NOMO-1 treated with dmso at 0.1 percent for 144 hours (cell line): ENCODE data around the gene WDR5.

Source experiments
- DNase-seq: peaks from one replicate; lab custom pipeline; 2025; ENCODE audit not compliant: unreplicated experiment; lab: John Stamatoyannopoulos, UW

WDR5 gene

GRCh38 chr9:134131471-134132207 lies 4.2 kb upstream of the WDR5 start:
- no peak for DNase-seq

- DNase-seq: no peak
These were observed 3.5 kb upstream of the WDR5 start for GRCh38 chr9:134132208-134132870.

GRCh38 chr9:134134949-134135342 lies 936 bp upstream of the WDR5 start:
- DNase-seq: no peak

- no peak for DNase-seq
These were observed 475 bp downstream of the WDR5 start for GRCh38 chr9:134136118-134136995.

- DNase-seq: no peak
These were observed 1.1 kb downstream of the WDR5 start for GRCh38 chr9:134136996-134137299.

GRCh38 chr9:134138292-134138691 lies 2.4 kb downstream of the WDR5 start:
- no peak for DNase-seq

- no peak for DNase-seq
These were observed 3.2 kb downstream of the WDR5 start for GRCh38 chr9:134139081-134139480.

GRCh38 chr9:134141906-134142305 lies 6.0 kb downstream of the WDR5 start:
- no peak for DNase-seq

GRCh38 chr9:134144801-134145200 lies 8.9 kb downstream of the WDR5 start:
- no peak for DNase-seq

- DNase-seq: no peak
These were observed 9.4 kb downstream of the WDR5 start for GRCh38 chr9:134145262-134145661.

GRCh38 chr9:134146774-134147493 lies 11.1 kb downstream of the WDR5 start:
- no peak for DNase-seq

GRCh38 chr9:134149380-134149779 lies 13.5 kb downstream of the WDR5 start:
- DNase-seq: no peak

GRCh38 chr9:134150557-134151214 lies 14.8 kb downstream of the WDR5 start:
- DNase-seq: no peak

- DNase-seq: no peak
These were observed 16.2 kb downstream of the WDR5 start for GRCh38 chr9:134152022-134152448.

GRCh38 chr9:134152488-134152887 lies 16.6 kb downstream of the WDR5 start:
- DNase-seq: no peak

- no peak for DNase-seq
These were observed 17.6 kb downstream of the WDR5 start for GRCh38 chr9:134153450-134153849.

GRCh38 chr9:134154262-134154701 lies 18.4 kb downstream of the WDR5 start:
- no peak for DNase-seq

GRCh38 chr9:134155812-134156377 lies 20.0 kb downstream of the WDR5 start:
- no peak for DNase-seq

GRCh38 chr9:134156564-134157377 lies 20.9 kb downstream of the WDR5 start:
- DNase-seq: no peak
